Urinary bladder (tissue), 4 donors: ENCODE data around the gene UFD1. TPM values are rescaled to one million over a fixed set of nuclear protein-coding genes. Genes with fewer than 3 reads are reported as not detected.

Source experiments
- DNase-seq: peaks from one replicate; pipeline ENCODE4 v3.0.0-alpha.2; 2015; ENCODE audit errors: extremely low spot score
- H3K27ac ChIP-seq: one replicate; pipeline ENCODE4 v1.5.1; 2013; ENCODE audit warnings: low read depth, mild to moderate bottlenecking, moderate library complexity
- H3K36me3 ChIP-seq: one replicate; pipeline ENCODE4 v1.6.1; 2013; ENCODE audit warnings: mild to moderate bottlenecking, moderate library complexity; ENCODE audit not compliant: insufficient read depth
- H3K4me1 ChIP-seq: one replicate; pipeline ENCODE4 v1.6.1; 2013; ENCODE audit warnings: mild to moderate bottlenecking, moderate library complexity; ENCODE audit not compliant: insufficient read depth
- H3K4me3 ChIP-seq: one replicate; pipeline ENCODE4 v1.5.1; 2013; ENCODE audit warnings: low read depth, low read length
- WGBS: extraction: QIAGEN DNeasy Blood & Tissue Kit; methylation state at CpG from one replicate; pipeline ENCODE4 v1.1.7; 2013; 5-methylcytosine and 5-hydroxymethylcytosine counted together
- polyA plus RNA-seq: library from polyadenylated mRNA; stranded (reverse); fragments of 200-250 nt; gene quantifications from one replicate; pipeline ENCODE4 v1.2.3, GENCODE V29; 2013
- total RNA-seq: library from RNA; depleted of rRNA; stranded (reverse); fragments of >200 nt; gene quantifications from one replicate; pipeline ENCODE4 v1.2.3, GENCODE V29; 2014
- donor health status: healthy with polysubstance abuse.
- donor health status: healthy.

The UFD1 gene
- total and polyA plus RNA-seq, 2 donors: 32.6 to 69.8 TPM

GRCh38 chr22:19497245-19497644 is 18.3 kb upstream of the UFD1 start:
- no peak for DNase-seq
- no peak overlapping the region for H3K4me3 ChIP-seq
- no peaks in the 10 kb centered on the region for H3K36me3 ChIP-seq
- H3K27ac ChIP-seq: no peak overlapping the region
- no peaks in the 10 kb centered on the region for H3K4me1 ChIP-seq
- 62% methylated on average over 3 of the region's 3 CpGs for WGBS

DNA sequence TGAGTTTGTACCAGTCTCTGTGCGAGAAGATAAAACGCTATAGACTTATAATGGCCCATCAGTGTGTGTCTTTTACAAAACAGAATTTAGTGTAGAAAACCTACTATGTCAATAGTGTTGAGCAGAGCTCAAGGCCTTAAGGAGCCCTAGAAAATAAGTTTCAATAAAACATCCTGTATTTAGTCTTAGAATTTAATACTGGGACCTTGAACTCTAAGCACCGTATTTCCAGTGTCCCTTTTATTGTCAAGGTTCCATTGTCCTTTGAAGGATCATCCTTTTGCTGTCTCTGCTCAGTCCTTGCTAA is 17.3 kb upstream of the UFD1 start:
- DNase-seq: no peak
- no peaks in the 10 kb centered on the region for H3K4me1 ChIP-seq
- H3K4me3 ChIP-seq: no peak overlapping the region
- WGBS: 96% methylated on average over 3 of the region's 3 CpGs
- H3K36me3 ChIP-seq: no peaks in the 10 kb centered on the region
- no peak overlapping the region for H3K27ac ChIP-seq

DNA sequence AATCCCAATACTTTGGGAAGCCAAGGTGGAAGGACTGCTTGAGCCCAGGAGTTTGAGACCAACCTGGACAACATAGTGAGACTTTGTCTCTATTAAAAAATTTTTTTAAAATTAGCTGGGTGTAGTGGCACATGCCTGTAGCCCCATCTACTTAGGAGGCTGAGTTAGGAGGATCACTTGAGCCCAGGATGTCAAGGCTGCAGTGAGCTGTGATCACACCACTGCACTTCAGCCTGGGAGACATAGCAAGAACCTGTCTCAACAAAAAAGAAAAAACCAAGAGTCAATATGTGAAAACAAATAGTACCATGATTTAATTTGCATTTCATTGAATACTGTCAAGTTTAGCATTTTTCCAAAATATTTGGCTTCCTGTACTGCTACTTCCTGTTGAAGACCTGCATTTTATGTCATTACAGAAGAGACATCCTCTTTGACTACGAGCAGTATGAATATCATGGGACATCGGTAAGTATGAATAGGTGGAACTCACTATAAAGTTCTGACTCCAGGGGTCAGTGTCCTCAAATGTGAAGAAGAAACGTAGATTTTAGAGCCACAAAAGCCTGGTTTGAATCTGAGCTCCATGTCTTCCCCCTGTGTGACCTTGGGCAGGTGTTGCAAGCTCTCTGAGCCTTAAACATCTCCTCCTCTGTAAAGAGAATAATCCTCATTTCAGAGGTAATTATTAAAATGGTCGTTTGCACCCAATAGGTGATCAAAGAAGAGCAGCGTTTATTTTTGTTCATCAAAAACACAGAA is 16.8 kb upstream of the UFD1 start:
- H3K27ac ChIP-seq: no peak overlapping the region
- H3K4me3 ChIP-seq: no peak overlapping the region
- no peaks in the 10 kb centered on the region for H3K4me1 ChIP-seq
- no peaks in the 10 kb centered on the region for H3K36me3 ChIP-seq
- DNase-seq: no peak
- 74% methylated on average over 5 of the region's 5 CpGs for WGBS

GRCh38 chr22:19494676-19495173 is 15.7 kb upstream of the UFD1 start:
- 94% methylated on average over 6 of the region's 6 CpGs for WGBS
- Histone ChIP-seq H3K4me1 (no peaks in the 10 kb centered on the region), H3K36me3 (no peaks in the 10 kb centered on the region), H3K4me3 (no peak overlapping the region), H3K27ac (no peak overlapping the region)
- DNase-seq: no peak

GRCh38 chr22:19494001-19494560 is 15.1 kb upstream of the UFD1 start:
- Histone ChIP-seq H3K36me3 (no peaks in the 10 kb centered on the region), H3K4me1 (no peaks in the 10 kb centered on the region), H3K4me3 (no peak overlapping the region), H3K27ac (no peak overlapping the region)
- no peak for DNase-seq
- WGBS: 97% methylated on average over 8 of the region's 8 CpGs

DNA sequence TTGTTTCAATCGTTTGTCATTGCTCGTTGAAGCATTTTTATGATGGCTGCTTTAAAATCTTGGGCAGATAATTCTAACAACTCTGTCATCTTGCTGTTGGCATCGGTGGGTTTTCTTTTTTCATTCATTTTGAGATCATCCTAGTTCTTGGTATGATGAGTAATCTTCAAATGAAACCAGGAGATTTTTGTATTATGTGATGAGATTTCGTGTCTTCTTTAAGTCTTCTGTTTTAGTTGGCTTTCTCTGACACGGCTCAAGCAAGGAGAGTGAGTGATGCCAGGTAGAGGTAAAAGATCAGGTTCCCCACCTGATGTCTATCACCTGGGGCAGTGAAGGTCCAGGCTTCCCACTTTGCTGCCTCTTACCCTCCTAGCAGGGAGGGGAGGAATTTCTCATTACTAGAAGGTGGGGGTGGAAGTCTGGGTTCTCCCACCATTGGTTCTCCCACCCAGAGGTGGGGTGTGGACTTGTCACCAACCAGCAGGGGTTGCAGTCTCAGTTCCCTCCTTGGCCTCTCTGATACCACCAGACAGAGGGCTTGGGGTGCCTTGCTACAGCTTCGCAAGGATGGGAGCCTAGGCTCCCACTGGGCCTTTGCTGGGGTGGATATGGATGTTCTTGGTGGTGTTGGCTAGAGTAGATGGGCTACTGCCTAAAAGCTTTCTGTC is 13.6 kb upstream of the UFD1 start:
- Histone ChIP-seq H3K4me3 (no peak overlapping the region), H3K36me3 (no peaks in the 10 kb centered on the region), H3K4me1 (no peaks in the 10 kb centered on the region), H3K27ac (no peak overlapping the region)
- no peak for DNase-seq
- 89% methylated on average over 6 of the region's 6 CpGs for WGBS

DNA sequence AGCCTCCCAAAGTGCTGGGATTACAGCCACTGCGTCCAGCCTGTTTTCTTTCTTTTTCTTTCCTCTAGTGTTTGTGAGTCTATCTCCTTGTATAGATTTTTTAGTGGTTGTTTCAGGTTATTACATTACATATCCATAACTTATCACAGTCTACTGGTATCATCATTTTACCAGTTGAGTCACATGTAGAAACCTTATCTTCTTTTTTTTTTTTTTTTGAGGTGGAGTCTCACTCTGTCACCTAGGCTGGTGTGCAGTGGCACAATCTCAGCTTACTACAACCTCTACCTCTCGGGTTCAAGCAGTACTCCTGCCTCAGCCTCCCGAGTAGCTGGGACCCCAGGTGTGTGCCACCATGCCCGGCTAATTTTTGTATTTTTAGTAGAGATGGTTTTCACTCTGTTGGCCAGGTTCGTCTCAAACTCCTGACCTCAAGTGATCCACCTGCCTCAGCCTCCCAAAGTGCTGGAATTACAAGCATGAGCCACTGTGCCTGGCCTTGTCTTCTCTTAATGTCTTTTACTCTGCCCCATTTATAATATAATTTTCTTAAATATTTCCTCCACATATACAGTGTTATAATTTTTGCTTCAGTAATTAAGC is 11.7 kb upstream of the UFD1 start:
- Histone ChIP-seq H3K4me1 (no peaks in the 10 kb centered on the region), H3K4me3 (no peak overlapping the region), H3K27ac (no peak overlapping the region), H3K36me3 (no peaks in the 10 kb centered on the region)
- no peak for DNase-seq
- 94% methylated on average over 5 of the region's 5 CpGs for WGBS

GRCh38 chr22:19488884-19489843 is 10.2 kb upstream of the UFD1 start:
- H3K4me3 ChIP-seq: no peak overlapping the region
- WGBS: 89% methylated on average over 7 of the region's 7 CpGs
- no peak for DNase-seq
- H3K4me1 ChIP-seq: no peaks in the 10 kb centered on the region
- H3K27ac ChIP-seq: no peak overlapping the region
- no peaks in the 10 kb centered on the region for H3K36me3 ChIP-seq

- DNase-seq: no peak
- Histone ChIP-seq H3K36me3 (no peaks in the 10 kb centered on the region), H3K4me1 (no peaks in the 10 kb centered on the region), H3K27ac (no peak overlapping the region), H3K4me3 (no peak overlapping the region)
- WGBS: 89% methylated on average over 2 of the region's 2 CpGs
Observed at GRCh38 chr22:19488285-19488684, 9.3 kb upstream of the UFD1 start.

DNA sequence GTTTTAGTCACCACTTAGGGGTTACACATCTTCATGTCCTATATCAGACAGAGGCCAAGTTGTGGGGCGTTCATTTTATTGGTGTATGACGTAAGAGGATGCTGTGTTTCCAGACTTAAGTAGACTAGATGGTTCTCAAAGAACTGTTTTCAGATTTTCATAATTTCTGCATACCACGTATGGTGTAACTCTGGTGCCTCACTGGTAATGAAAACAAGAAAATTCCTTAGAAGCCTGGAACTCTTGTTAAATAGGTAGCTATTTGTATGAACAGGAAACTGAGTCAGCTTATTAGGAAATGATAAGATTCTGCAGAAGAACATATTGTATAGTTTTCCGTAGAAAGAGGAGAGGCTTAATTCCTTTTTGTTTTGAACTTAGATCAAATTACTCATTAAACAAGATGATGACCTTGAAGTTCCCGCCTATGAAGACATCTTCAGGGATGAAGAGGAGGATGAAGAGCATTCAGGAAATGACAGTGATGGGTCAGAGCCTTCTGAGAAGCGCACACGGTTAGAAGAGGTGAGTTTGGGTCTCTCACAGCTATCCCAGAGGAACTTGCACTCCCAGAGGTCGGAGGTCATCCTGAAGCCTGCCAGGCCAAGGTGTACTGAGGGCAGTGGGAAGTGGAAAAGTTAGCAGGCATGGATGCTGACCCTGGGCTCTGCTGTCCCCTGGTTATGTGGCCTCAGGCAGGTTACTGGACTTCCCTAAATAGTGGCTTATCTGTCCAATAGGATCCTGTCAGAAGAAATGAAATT is 4.7 kb upstream of the UFD1 start:
- no peak for DNase-seq
- Histone ChIP-seq H3K27ac (no peak overlapping the region), H3K4me1 (no peaks in the 10 kb centered on the region), H3K4me3 (no peak overlapping the region), H3K36me3 (no peaks in the 10 kb centered on the region)
- 81% methylated on average over 8 of the region's 8 CpGs for WGBS

- 91% methylated on average over 9 of the region's 9 CpGs for WGBS
- no peak for DNase-seq
- Histone ChIP-seq H3K4me1 (no peaks in the 10 kb centered on the region), H3K36me3 (no peaks in the 10 kb centered on the region), H3K4me3 (no peak overlapping the region), H3K27ac (no peak overlapping the region)
Observed at GRCh38 chr22:19482297-19482696, 3.3 kb upstream of the UFD1 start.

DNA sequence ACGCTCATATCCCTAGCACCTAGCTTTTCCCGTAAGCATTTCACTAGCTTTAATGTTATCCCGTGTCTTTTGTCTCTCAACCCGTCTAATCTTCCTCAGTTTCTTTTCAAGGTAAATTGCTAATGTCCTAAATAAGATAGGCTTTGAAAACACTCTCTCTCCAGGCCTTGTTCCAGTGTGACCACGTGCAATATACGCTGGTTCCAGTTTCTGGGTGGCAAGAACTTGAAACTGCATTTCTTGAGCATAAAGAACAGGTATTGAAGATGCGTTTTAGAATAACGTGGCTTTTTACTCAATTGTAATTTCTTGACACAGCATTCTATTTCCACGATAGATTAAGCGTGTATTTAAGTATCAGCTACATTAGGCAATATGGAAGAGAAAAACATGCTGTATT is 1.8 kb upstream of the UFD1 start:
- Histone ChIP-seq H3K27ac (no peak overlapping the region), H3K4me3 (no peak overlapping the region), H3K4me1 (no peaks in the 10 kb centered on the region), H3K36me3 (no peaks in the 10 kb centered on the region)
- no peak for DNase-seq
- 69% methylated on average over 10 of the region's 10 CpGs for WGBS
